Neural progenitor cell (in vitro differentiated cells): ENCODE results near the gene AVP. TPM values are rescaled to one million over a fixed set of nuclear protein-coding genes. Genes with fewer than 3 reads are reported as not detected.

Experiments used
- DNase-seq: peaks from one replicate; pipeline ENCODE4 v3.0.0-alpha.2; 2016; ENCODE audit warnings: low spot score
- H2AFZ ChIP-seq: fragments of 200-600 bp; sonication (generic); replicated peaks from 2 replicates; pipeline ENCODE4 v1.6.1; 2016; ENCODE audit warnings: antibody characterized with exemption
- H3F3A ChIP-seq: fragments of 200-600 bp; sonication (generic); 2 replicates; pipeline ENCODE4 v1.6.1; 2016; ENCODE audit warnings: antibody characterized with exemption, low read depth
- H3K27ac ChIP-seq: fragments of 200-600 bp; sonication (generic); 2 replicates; pipeline ENCODE4 v1.5.1; 2016; ENCODE audit warnings: mild to moderate bottlenecking
- H3K27me3 ChIP-seq: fragments of 200-600 bp; sonication (generic); 2 replicates; pipeline ENCODE4 v1.6.1; 2016; ENCODE audit warnings: mild to moderate bottlenecking, moderate library complexity
- H3K36me3 ChIP-seq: fragments of 200-600 bp; sonication (generic); 2 replicates; pipeline ENCODE4 v1.5.1; 2016
- H3K4me1 ChIP-seq: fragments of 200-600 bp; sonication (generic); 2 replicates; pipeline ENCODE4 v1.6.1; 2016; ENCODE audit warnings: mixed run types
- H3K4me2 ChIP-seq: fragments of 200-600 bp; sonication (generic); 2 replicates; pipeline ENCODE4 v1.6.1; 2016
- H3K4me3 ChIP-seq: fragments of 200-600 bp; sonication (generic); 2 replicates; pipeline ENCODE4 v1.5.1; 2016
- H3K79me2 ChIP-seq: fragments of 200-600 bp; sonication (generic); 2 replicates; pipeline ENCODE4 v1.6.1; 2016; ENCODE audit warnings: low read depth
- H3K9ac ChIP-seq: fragments of 200-600 bp; sonication (generic); 2 replicates; pipeline ENCODE4 v1.6.1; 2016
- H3K9me3 ChIP-seq: fragments of 200-600 bp; sonication (generic); 2 replicates; pipeline ENCODE4 v1.5.1; 2016; ENCODE audit warnings: low read depth
- H4K20me1 ChIP-seq: fragments of 200-600 bp; sonication (generic); 2 replicates; pipeline ENCODE4 v1.6.1; 2016; ENCODE audit warnings: low read depth
- H3K27ac Mint-ChIP-seq: 3 replicates; pipeline ENCODE4 v1.8.0; 2021; ENCODE audit warnings: mixed read lengths
- H3K27me3 Mint-ChIP-seq: 2 replicates; pipeline ENCODE4 v1.8.0; 2022; ENCODE audit warnings: low read depth, mild to moderate bottlenecking, inconsistent platforms, moderate library complexity, mixed read lengths; ENCODE audit not compliant: insufficient read depth
- H3K36me3 Mint-ChIP-seq: 3 replicates; pipeline ENCODE4 v1.8.0; 2021; ENCODE audit warnings: mixed read lengths
- H3K4me1 Mint-ChIP-seq: 3 replicates; pipeline ENCODE4 v1.8.0; 2021; ENCODE audit warnings: mixed read lengths
- H3K4me3 Mint-ChIP-seq: 3 replicates; pipeline ENCODE4 v1.8.0; 2021; ENCODE audit warnings: mild to moderate bottlenecking, moderate library complexity, mixed read lengths
- H3K9me3 Mint-ChIP-seq: 3 replicates; pipeline ENCODE4 v1.8.0; 2020; ENCODE audit warnings: mixed read lengths
- CTCF ChIP-seq: fragments of 200-600 bp; sonication (generic); IDR thresholded peaks from 2 replicates; pipeline ENCODE4 v1.5.1; 2017; ENCODE audit warnings: antibody characterized with exemption, mild to moderate bottlenecking
- EZH2 ChIP-seq: fragments of 200-600 bp; sonication (generic); IDR thresholded peaks from 2 replicates; pipeline ENCODE4 v1.6.1; 2017; ENCODE audit warnings: antibody characterized with exemption, mild to moderate bottlenecking, moderate library complexity
- EZH2phosphoT487 ChIP-seq: fragments of 200-600 bp; sonication (generic); IDR thresholded peaks from 2 replicates; pipeline ENCODE4 v1.6.1; 2017; ENCODE audit warnings: antibody characterized with exemption
- total RNA-seq: library from RNA; depleted of rRNA; stranded (reverse); fragments of >200 nt; gene quantifications from 2 replicates; pipeline ENCODE4 v1.2.3, GENCODE V29; 2015; ENCODE audit warnings: low replicate concordance

AVP gene
- total RNA-seq, 1 donor from 2014 or later: not detected

- H3K36me3 Mint-ChIP-seq: no peaks in the 10 kb centered on the region
- Histone ChIP-seq H3K27me3 (peaks cover 51% of the 10 kb centered on the region), H3K27ac (no peak overlapping the region), H3K4me1 (no peaks in the 10 kb centered on the region), H3K9me3 (no peaks in the 10 kb centered on the region), H3K36me3 (no peaks in the 10 kb centered on the region), H3K4me3 (peak overlapping the region; percentile 39), H3F3A (no peaks in the 10 kb centered on the region), H3K9ac (no peak overlapping the region), H4K20me1 (no peaks in the 10 kb centered on the region), H2AFZ (peak overlapping the region; percentile 98), H3K4me2 (peak overlapping the region; percentile 66), H3K79me2 (no peaks in the 10 kb centered on the region)
- DNase-seq: no peak
- H3K4me1 Mint-ChIP-seq: peaks cover 12% of the 10 kb centered on the region
- peaks cover 2% of the 10 kb centered on the region for H3K9me3 Mint-ChIP-seq
- H3K27me3 Mint-ChIP-seq: peaks cover 16% of the 10 kb centered on the region
- no peak for TF ChIP-seq CTCF
- TF ChIP-seq EZH2phosphoT487: no peak
- no peak for TF ChIP-seq EZH2
- H3K27ac Mint-ChIP-seq: peak overlapping the region; percentile 81
- peak overlapping the region; percentile 46 for H3K4me3 Mint-ChIP-seq
These were observed 11.8 kb downstream of the AVP start for GRCh38 chr20:3072530-3073250.

DNA sequence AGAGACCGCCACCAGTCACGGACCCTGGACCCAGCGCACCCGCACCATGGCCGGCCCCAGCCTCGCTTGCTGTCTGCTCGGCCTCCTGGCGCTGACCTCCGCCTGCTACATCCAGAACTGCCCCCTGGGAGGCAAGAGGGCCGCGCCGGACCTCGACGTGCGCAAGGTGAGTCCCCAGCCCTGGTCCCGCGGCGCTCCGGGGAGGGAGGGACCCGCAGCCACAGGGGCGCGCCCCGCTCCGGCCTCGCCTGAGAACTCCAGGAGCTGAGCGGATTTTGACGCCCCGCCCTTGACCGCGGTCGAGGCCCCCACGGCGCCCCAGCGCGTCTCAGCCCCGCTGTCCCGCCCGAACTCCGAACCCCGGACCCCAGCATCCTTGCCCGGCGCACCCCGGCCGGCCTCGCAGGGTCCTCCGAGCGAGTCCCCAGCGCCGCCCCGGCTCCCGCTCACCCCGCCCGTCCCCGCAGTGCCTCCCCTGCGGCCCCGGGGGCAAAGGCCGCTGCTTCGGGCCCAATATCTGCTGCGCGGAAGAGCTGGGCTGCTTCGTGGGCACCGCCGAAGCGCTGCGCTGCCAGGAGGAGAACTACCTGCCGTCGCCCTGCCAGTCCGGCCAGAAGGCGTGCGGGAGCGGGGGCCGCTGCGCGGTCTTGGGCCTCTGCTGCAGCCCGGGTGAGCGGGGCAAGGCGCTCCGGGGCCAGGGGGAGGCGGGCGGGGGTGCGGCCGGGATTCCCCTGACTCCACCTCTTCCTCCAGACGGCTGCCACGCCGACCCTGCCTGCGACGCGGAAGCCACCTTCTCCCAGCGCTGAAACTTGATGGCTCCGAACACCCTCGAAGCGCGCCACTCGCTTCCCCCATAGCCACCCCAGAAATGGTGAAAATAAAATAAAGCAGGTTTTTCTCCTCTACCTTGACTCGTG is 12.7 kb downstream of the AVP start, which contains the start of gene OXT:
OXT (plus strand) TSS at position 11 of the 920 bp plus-strand sequence; CDS start at position 47, 36 bp downstream.
- no peak within 1 kb of the TSS for H3K9ac ChIP-seq
- no peaks in the 10 kb centered on the region for H3F3A ChIP-seq
- TF ChIP-seq EZH2 (peak; percentile 89), CTCF (no peak), EZH2phosphoT487 (peak; percentile 72)
- H3K27me3 Mint-ChIP-seq: peaks cover 16% of the 10 kb centered on the region
- H3K4me1 Mint-ChIP-seq: peaks cover 12% of the 10 kb centered on the region
- H3K4me2 ChIP-seq: peak within 1 kb of the TSS; percentile 66
- no peaks in the 10 kb centered on the region for H3K36me3 ChIP-seq
- peak within 1 kb of the TSS; percentile 39 for H3K4me3 ChIP-seq
- peak within 1 kb of the TSS; percentile 46 for H3K4me3 Mint-ChIP-seq
- no peaks in the 10 kb centered on the region for H3K79me2 ChIP-seq
- DNase-seq: peak; percentile 58
- H3K27ac ChIP-seq: no peak within 1 kb of the TSS
- H3K27ac Mint-ChIP-seq: peak within 1 kb of the TSS; percentile 81
- H4K20me1 ChIP-seq: no peaks in the 10 kb centered on the region
- H2AFZ ChIP-seq: peak within 1 kb of the TSS; percentile 98
- H3K36me3 Mint-ChIP-seq: no peaks in the 10 kb centered on the region
- no peaks in the 10 kb centered on the region for H3K9me3 ChIP-seq
- H3K4me1 ChIP-seq: no peaks in the 10 kb centered on the region
- H3K27me3 ChIP-seq: peaks cover 49% of the 10 kb centered on the region
- peaks cover 2% of the 10 kb centered on the region for H3K9me3 Mint-ChIP-seq

DNA sequence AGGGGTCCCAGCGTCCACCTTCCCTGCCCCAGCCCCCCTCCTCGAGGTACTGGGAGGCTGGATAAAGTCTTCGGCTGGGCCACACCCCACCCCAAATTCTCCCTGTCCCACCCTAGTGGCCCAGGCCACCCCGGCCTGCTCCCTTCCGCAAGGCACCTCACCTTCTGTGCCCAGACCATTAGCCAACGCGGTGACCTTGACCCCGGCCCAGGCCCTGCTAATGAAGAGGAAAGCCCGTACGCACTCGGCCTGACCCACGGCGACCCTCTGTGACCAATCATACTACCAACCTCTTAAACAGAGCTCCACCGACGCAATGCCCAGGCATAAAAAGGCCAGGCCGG is 13.3 kb downstream of the AVP start:
- Mint-ChIP-seq H3K27me3 (peaks cover 14% of the 10 kb centered on the region), H3K27ac (no peak overlapping the region), H3K36me3 (no peaks in the 10 kb centered on the region), H3K4me1 (peaks cover 12% of the 10 kb centered on the region), H3K4me3 (no peak overlapping the region), H3K9me3 (no peaks in the 10 kb centered on the region)
- no peaks in the 10 kb centered on the region for H3F3A ChIP-seq
- TF ChIP-seq EZH2 (no peak), EZH2phosphoT487 (no peak), CTCF (no peak)
- no peaks in the 10 kb centered on the region for H3K36me3 ChIP-seq
- no peaks in the 10 kb centered on the region for H3K79me2 ChIP-seq
- H3K4me3 ChIP-seq: no peak overlapping the region
- no peak for DNase-seq
- no peaks in the 10 kb centered on the region for H3K9me3 ChIP-seq
- no peak overlapping the region for H3K4me2 ChIP-seq
- H2AFZ ChIP-seq: no peak overlapping the region
- peaks cover 49% of the 10 kb centered on the region for H3K27me3 ChIP-seq
- no peaks in the 10 kb centered on the region for H3K4me1 ChIP-seq
- H3K27ac ChIP-seq: no peak overlapping the region
- no peaks in the 10 kb centered on the region for H4K20me1 ChIP-seq
- H3K9ac ChIP-seq: no peak overlapping the region
